ENCODE results near the gene PRKG1. TPM values are rescaled to one million over a fixed set of nuclear protein-coding genes. Genes with fewer than 3 reads are reported as not detected.

The PRKG1 gene
- total RNA-seq, 1 experiment from 2014 or later, result 7.4 TPM

DNA sequence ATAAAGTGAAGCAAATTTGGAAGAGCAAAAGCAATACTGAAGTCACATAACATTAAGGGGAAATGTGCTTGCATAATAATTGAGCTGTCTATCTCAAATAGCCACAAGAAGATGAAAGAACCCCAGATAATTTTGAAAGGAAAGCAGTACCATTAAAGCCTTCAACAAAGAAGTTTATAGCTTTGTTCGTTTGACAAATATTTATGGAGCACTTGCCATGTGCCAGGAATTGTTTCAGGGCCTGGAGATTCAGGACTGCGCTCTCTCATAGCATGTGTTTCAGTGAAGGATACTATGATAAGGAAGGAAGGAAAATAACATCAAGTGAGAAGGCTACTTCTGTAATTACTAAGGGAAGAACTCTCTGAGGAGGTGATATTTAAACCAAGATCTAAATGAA, 837.4 kb downstream of the PRKG1 start:
- no peaks in the 10 kb centered on the region for H3F3A ChIP-seq (ENCODE audit: low read length, unreplicated experiment)
- no peaks in the 10 kb centered on the region for H3K36me3 ChIP-seq (ENCODE audit: low read depth, low read length)
- no peak overlapping the region for H3K9ac ChIP-seq (ENCODE audit: low read length)
- TF ChIP-seq EZH2phosphoT487 (IDR thresholded peaks at IDR 0.05; ENCODE audit: borderline replicate concordance, low read length) (no peak), EZH2 (IDR thresholded peaks at IDR 0.05; ENCODE audit: low read length, unreplicated experiment) (no peak)
- TF ChIP-seq, protein P1, sequence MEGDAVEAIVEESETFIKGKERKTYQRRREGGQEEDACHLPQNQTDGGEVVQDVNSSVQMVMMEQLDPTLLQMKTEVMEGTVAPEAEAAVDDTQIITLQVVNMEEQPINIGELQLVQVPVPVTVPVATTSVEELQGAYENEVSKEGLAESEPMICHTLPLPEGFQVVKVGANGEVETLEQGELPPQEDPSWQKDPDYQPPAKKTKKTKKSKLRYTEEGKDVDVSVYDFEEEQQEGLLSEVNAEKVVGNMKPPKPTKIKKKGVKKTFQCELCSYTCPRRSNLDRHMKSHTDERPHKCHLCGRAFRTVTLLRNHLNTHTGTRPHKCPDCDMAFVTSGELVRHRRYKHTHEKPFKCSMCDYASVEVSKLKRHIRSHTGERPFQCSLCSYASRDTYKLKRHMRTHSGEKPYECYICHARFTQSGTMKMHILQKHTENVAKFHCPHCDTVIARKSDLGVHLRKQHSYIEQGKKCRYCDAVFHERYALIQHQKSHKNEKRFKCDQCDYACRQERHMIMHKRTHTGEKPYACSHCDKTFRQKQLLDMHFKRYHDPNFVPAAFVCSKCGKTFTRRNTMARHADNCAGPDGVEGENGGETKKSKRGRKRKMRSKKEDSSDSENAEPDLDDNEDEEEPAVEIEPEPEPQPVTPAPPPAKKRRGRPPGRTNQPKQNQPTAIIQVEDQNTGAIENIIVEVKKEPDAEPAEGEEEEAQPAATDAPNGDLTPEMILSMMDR (conservative IDR thresholded peaks at IDR 0.05; ENCODE audit: low read depth, low read length), result no peak
- H3K4me1 ChIP-seq (ENCODE audit: insufficient read depth, low read length), result no peaks in the 10 kb centered on the region
- H2AFZ ChIP-seq (ENCODE audit: low read length), result no peak overlapping the region
- ChIA-PET CTCF (no interaction called here), POLR2A (ENCODE audit: unreplicated experiment) (no interaction called here)
- no peaks in the 10 kb centered on the region for H3K9me2 ChIP-seq (replicated peaks; ENCODE audit: low read length)
- DNase-seq (no peak), ATAC-seq (no peak)
- H3K4me3 ChIP-seq (ENCODE audit: low read length), result no peak overlapping the region
- no peak overlapping the region for H3K27ac ChIP-seq (ENCODE audit: low read length)
- H4K20me1 ChIP-seq (ENCODE audit: low read length), result no peaks in the 10 kb centered on the region
- peaks cover 3% of the 10 kb centered on the region; the same call in 1 of the 2 replicates for H3K27me3 ChIP-seq (ENCODE audit: low read length)
- H3K79me2 ChIP-seq (ENCODE audit: low read length), result no peaks in the 10 kb centered on the region
- no peak overlapping the region for H3K4me2 ChIP-seq (ENCODE audit: low read length)
- intact Hi-C loops (cut with micrococcal nuclease), result no loop called here
- no peaks in the 10 kb centered on the region for H3K9me3 ChIP-seq (ENCODE audit: low read length)
- BruUV-seq (replicated peaks), result no TSS peak

- ChIA-PET CTCF (no interaction called here), POLR2A (ENCODE audit: unreplicated experiment) (no interaction called here)
- intact Hi-C loops (cut with micrococcal nuclease), result no loop called here
- H3F3A ChIP-seq (ENCODE audit: low read length, unreplicated experiment), result no peaks in the 10 kb centered on the region
- no peaks in the 10 kb centered on the region for H3K79me2 ChIP-seq (ENCODE audit: low read length)
- no TSS peak for BruUV-seq (replicated peaks)
- no peak overlapping the region for H3K4me2 ChIP-seq (ENCODE audit: low read length)
- TF ChIP-seq EZH2 (IDR thresholded peaks at IDR 0.05; ENCODE audit: low read length, unreplicated experiment), result no peak
- no peak for TF ChIP-seq EZH2phosphoT487 (IDR thresholded peaks at IDR 0.05; ENCODE audit: borderline replicate concordance, low read length)
- TF ChIP-seq, protein P1 (conservative IDR thresholded peaks at IDR 0.05; ENCODE audit: low read depth, low read length), result no peak
- no peak for ATAC-seq
- H3K4me1 ChIP-seq (ENCODE audit: insufficient read depth, low read length), result no peaks in the 10 kb centered on the region
- no peaks in the 10 kb centered on the region for H3K9me2 ChIP-seq (replicated peaks; ENCODE audit: low read length)
- H3K9me3 ChIP-seq (ENCODE audit: low read length), result no peaks in the 10 kb centered on the region
- no peaks in the 10 kb centered on the region for H4K20me1 ChIP-seq (ENCODE audit: low read length)
- DNase-seq, result no peak
- H3K27ac ChIP-seq (ENCODE audit: low read length), result no peak overlapping the region
- H2AFZ ChIP-seq (ENCODE audit: low read length), result no peak overlapping the region
- no peak overlapping the region for H3K4me3 ChIP-seq (ENCODE audit: low read length)
- H3K36me3 ChIP-seq (ENCODE audit: low read depth, low read length), result no peaks in the 10 kb centered on the region
- peaks cover 3% of the 10 kb centered on the region; the same call in 1 of the 2 replicates for H3K27me3 ChIP-seq (ENCODE audit: low read length)
- no peak overlapping the region for H3K9ac ChIP-seq (ENCODE audit: low read length)
Observed at GRCh38 chr10:51915031-51915542, 840.8 kb downstream of the PRKG1 start.

- Histone ChIP-seq H3K27me3 (ENCODE audit: low read length) (peaks cover 3% of the 10 kb centered on the region; the same call in 1 of the 2 replicates), H3K4me3 (ENCODE audit: low read length) (no peak overlapping the region), H3K4me1 (ENCODE audit: insufficient read depth, low read length) (no peaks in the 10 kb centered on the region), H4K20me1 (ENCODE audit: low read length) (no peaks in the 10 kb centered on the region), H3K36me3 (ENCODE audit: low read depth, low read length) (no peaks in the 10 kb centered on the region), H3K9ac (ENCODE audit: low read length) (no peak overlapping the region), H3K4me2 (ENCODE audit: low read length) (no peak overlapping the region), H3F3A (ENCODE audit: low read length, unreplicated experiment) (no peaks in the 10 kb centered on the region), H3K27ac (ENCODE audit: low read length) (no peak overlapping the region), H3K9me2 (replicated peaks; ENCODE audit: low read length) (no peaks in the 10 kb centered on the region), H3K79me2 (ENCODE audit: low read length) (no peaks in the 10 kb centered on the region), H3K9me3 (ENCODE audit: low read length) (no peaks in the 10 kb centered on the region), H2AFZ (ENCODE audit: low read length) (no peak overlapping the region)
- ATAC-seq (no peak), DNase-seq (no peak)
- BruUV-seq (replicated peaks), result no TSS peak
- intact Hi-C loops (cut with micrococcal nuclease), result no loop called here
- ChIA-PET CTCF (no interaction called here), POLR2A (ENCODE audit: unreplicated experiment) (no interaction called here)
- TF ChIP-seq, protein P1 (conservative IDR thresholded peaks at IDR 0.05; ENCODE audit: low read depth, low read length), result no peak
- TF ChIP-seq EZH2phosphoT487 (IDR thresholded peaks at IDR 0.05; ENCODE audit: borderline replicate concordance, low read length), result no peak
- no peak for TF ChIP-seq EZH2 (IDR thresholded peaks at IDR 0.05; ENCODE audit: low read length, unreplicated experiment)
Observed at GRCh38 chr10:51918440-51918839, 844.2 kb downstream of the PRKG1 start.
